Stomach (tissue), 9 donors: Measurements from ENCODE around the gene SLC1A2. TPM values are rescaled to one million over a fixed set of nuclear protein-coding genes. Genes with fewer than 3 reads are reported as not detected.

ENCODE experiments used
- DNase-seq, 2 donors: peaks; one replicate each; pipeline versions ENCODE4 v3.0.0 to v3.0.0-alpha.2; 2013 to 2019
- H3K27ac ChIP-seq, 5 donors: fragments of 200-600 bp in 4 of 5; sonication (generic) in 4 of 5; one replicate each; pipeline ENCODE4 v1.5.1; 2013 to 2019; ENCODE audit warnings: mild to moderate bottlenecking in 1 of 5, moderate library complexity in 1 of 5
- H3K27me3 ChIP-seq, 3 donors: fragments of 200-600 bp; sonication (generic); one replicate each; pipeline ENCODE4 v1.5.1; 2017 to 2019; ENCODE audit warnings: mixed run types in 1 of 3
- H3K36me3 ChIP-seq, 4 donors: fragments of 200-600 bp; sonication (generic); 1 replicate in 3 of 4; 2 replicates in 1 of 4; pipeline ENCODE4 v1.5.1; 2016 to 2019
- H3K4me1 ChIP-seq, 4 donors: fragments of 200-600 bp; sonication (generic); one replicate each; pipeline ENCODE4 v1.5.1; 2016 to 2019
- H3K4me3 ChIP-seq, 4 donors: fragments of 200-600 bp; sonication (generic) in 3 of 4; one replicate each; pipeline ENCODE4 v1.5.1; 2016 to 2019; ENCODE audit warnings: mild to moderate bottlenecking in 1 of 4
- H3K9me3 ChIP-seq, 4 donors: fragments of 200-600 bp; sonication (generic); one replicate each; pipeline ENCODE4 v1.5.1; 2016 to 2019
- EP300 ChIP-seq: sonication (generic); formaldehyde crosslinking; IDR thresholded peaks from one replicate; pipeline ENCODE4 v1.6.1; 2017; ENCODE audit warnings: antibody characterized with exemption
- POLR2A ChIP-seq, 4 donors: fragments of 450-650 bp; IDR thresholded peaks; one replicate each; pipeline ENCODE4 v1.6.1; 2016; ENCODE audit warnings: antibody characterized with exemption in 4 of 4, control low read depth in 2 of 4, mild to moderate bottlenecking in 1 of 4, moderate library complexity in 1 of 4
- POLR2AphosphoS5 ChIP-seq, 3 donors: sonication (generic); formaldehyde crosslinking; IDR thresholded peaks; one replicate each; pipeline ENCODE4 v1.6.1; 2016; ENCODE audit warnings: antibody characterized with exemption in 3 of 3
- WGBS, 5 donors: extraction: QIAGEN DNeasy Blood & Tissue Kit in 3 of 5; methylation state at CpG; one replicate each; pipeline versions ENCODE4 v1.1.5 to v1.1.7; 2013 to 2018; 5-methylcytosine and 5-hydroxymethylcytosine counted together
- intact Hi-C: fragments of 100-400 bp; cut with DNase I; formaldehyde crosslinking; loops from one replicate; pipeline ENCODE4 v1.15.1; 2023; ENCODE audit warnings: low total_unique reads
- polyA plus RNA-seq, 3 donors: library from polyadenylated mRNA; stranded (reverse); fragments of 200-250 nt; gene quantifications; one replicate each; pipeline ENCODE4 v1.2.3, GENCODE V29; 2013
- total RNA-seq, 5 donors: library from RNA; depleted of rRNA; stranded (reverse); fragments of >200 nt; gene quantifications; one replicate each; pipeline versions ENCODE4 v1.1.0 to v1.2.3, GENCODE V29; 2014 to 2016
- TF ChIP-seq, protein P1 (sequence below), 7 experiments: fragments of 450-650 bp in 4 of 7; fragments of 200-600 bp in 3 of 7; sonication (generic) in 3 of 7; IDR thresholded peaks; one replicate each; pipeline ENCODE4 v1.5.1; 2016 to 2019; ENCODE audit warnings: antibody characterized with exemption in 7 of 7, control low read depth in 2 of 7, mild to moderate bottlenecking in 1 of 7
- donor health status: healthy with polysubstance abuse.
- donor health status: Bipolar disorder and iron deficiency.
- donor health status: healthy.

SLC1A2 gene
- total and polyA plus RNA-seq, 8 donors: 1.3 to 13.4 (median 3.2) TPM; not detected in 1

DNA sequence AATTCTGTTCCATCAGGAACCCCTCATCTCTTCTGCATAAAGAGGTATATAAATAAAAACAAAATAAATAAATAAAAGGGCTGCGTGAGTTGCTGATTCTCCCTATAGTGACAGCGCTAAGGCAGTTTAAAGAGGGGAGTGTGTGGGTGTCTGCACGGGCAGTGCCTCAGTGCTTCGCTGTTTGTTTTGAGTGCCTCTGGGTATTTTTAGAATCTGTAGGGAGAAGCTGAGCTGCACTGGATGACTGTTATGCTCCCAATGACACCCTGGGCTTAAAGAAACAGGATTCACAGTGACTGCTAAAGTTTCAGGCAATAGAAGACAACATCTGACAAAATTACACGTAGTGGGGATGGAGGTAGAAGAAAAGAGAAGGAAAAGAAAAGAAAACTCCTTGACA, 38.8 kb downstream of the SLC1A2 start:
- no peak overlapping the region for H3K27ac ChIP-seq
- intact Hi-C loops: no loop called here
- H3K4me1 ChIP-seq: peaks cover 0 to 13% (median 0%) of the 10 kb centered on the region in 4 donors
- no peak for TF ChIP-seq POLR2AphosphoS5 (IDR thresholded peaks at IDR 0.05)
- TF ChIP-seq POLR2A (IDR thresholded peaks at IDR 0.05): no peak
- TF ChIP-seq, protein P1, sequence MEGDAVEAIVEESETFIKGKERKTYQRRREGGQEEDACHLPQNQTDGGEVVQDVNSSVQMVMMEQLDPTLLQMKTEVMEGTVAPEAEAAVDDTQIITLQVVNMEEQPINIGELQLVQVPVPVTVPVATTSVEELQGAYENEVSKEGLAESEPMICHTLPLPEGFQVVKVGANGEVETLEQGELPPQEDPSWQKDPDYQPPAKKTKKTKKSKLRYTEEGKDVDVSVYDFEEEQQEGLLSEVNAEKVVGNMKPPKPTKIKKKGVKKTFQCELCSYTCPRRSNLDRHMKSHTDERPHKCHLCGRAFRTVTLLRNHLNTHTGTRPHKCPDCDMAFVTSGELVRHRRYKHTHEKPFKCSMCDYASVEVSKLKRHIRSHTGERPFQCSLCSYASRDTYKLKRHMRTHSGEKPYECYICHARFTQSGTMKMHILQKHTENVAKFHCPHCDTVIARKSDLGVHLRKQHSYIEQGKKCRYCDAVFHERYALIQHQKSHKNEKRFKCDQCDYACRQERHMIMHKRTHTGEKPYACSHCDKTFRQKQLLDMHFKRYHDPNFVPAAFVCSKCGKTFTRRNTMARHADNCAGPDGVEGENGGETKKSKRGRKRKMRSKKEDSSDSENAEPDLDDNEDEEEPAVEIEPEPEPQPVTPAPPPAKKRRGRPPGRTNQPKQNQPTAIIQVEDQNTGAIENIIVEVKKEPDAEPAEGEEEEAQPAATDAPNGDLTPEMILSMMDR (IDR thresholded peaks at IDR 0.05): no peak
- no peak for TF ChIP-seq EP300
- WGBS, 5 donors: 57 to 75% (median 67%) methylated on average over 5 of the region's 5 CpGs
- no peak for DNase-seq
- H3K4me3 ChIP-seq: no peak overlapping the region
- H3K36me3 ChIP-seq: no peaks in the 10 kb centered on the region
- H3K27me3 ChIP-seq: no peaks in the 10 kb centered on the region
- no peaks in the 10 kb centered on the region for H3K9me3 ChIP-seq

DNA sequence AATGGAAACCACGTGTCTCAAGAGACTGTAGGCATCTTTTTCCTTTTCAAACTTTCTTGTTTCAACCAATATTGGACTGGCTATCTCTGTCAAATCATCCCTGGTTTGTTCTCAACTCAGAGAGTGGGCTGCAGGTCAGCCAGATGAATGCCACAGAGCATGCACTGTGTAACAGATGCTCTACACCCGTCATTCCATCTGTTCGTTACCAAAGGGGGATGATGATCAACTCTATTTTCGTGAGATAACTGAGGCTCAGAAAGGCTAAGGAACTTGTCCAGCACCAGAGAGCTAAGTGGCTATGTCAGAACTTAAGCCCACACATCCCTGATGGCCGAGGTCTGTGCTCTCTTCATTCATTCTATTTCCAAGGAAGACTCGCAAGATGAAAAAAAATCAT, 42.1 kb downstream of the SLC1A2 start:
- no peaks in the 10 kb centered on the region for H3K9me3 ChIP-seq
- H3K36me3 ChIP-seq: no peaks in the 10 kb centered on the region
- no peaks in the 10 kb centered on the region for H3K27me3 ChIP-seq
- DNase-seq: no peak
- 79 to 83% (median 82%) methylated on average over 6 of the region's 6 CpGs for WGBS, 5 donors
- intact Hi-C loops: no loop called here
- TF ChIP-seq POLR2AphosphoS5 (IDR thresholded peaks at IDR 0.05): no peak
- TF ChIP-seq, protein P1 (IDR thresholded peaks at IDR 0.05): no peak
- no peak for TF ChIP-seq POLR2A (IDR thresholded peaks at IDR 0.05)
- TF ChIP-seq EP300: no peak
- no peak overlapping the region for H3K4me3 ChIP-seq
- no peak overlapping the region for H3K27ac ChIP-seq
- peaks cover 0 to 23% (median 3%) of the 10 kb centered on the region in 4 donors for H3K4me1 ChIP-seq

DNA sequence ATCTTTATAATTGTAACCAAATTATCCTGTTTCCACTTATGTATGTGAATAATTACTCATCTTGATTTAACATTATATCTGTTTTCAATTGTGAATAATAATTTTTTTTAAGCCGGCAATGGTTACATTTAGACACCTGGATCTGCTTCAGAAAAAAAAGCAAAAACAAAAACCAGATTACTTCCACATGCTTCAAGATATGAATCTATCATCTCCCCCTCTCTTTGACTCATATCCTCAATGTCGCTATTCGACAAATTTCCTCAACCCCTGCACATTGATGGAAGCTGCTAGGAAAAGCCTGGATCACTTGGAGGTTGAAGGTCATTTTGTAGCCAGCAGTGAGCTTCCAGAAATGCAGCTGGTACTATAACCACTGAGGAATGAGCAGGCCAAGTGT, 42.7 kb downstream of the SLC1A2 start:
- TF ChIP-seq, protein P1 (IDR thresholded peaks at IDR 0.05): no peak
- TF ChIP-seq POLR2A (IDR thresholded peaks at IDR 0.05): no peak
- 74 to 90% (median 86%) methylated on average over 3 of the region's 3 CpGs for WGBS, 5 donors
- Histone ChIP-seq H3K36me3 (no peaks in the 10 kb centered on the region), H3K4me1 (peaks cover 0 to 23% (median 3%) of the 10 kb centered on the region in 4 donors), H3K9me3 (no peaks in the 10 kb centered on the region), H3K27ac (no peak overlapping the region), H3K4me3 (no peak overlapping the region), H3K27me3 (no peaks in the 10 kb centered on the region)
- DNase-seq: no peak
- intact Hi-C loops: no loop called here

DNA sequence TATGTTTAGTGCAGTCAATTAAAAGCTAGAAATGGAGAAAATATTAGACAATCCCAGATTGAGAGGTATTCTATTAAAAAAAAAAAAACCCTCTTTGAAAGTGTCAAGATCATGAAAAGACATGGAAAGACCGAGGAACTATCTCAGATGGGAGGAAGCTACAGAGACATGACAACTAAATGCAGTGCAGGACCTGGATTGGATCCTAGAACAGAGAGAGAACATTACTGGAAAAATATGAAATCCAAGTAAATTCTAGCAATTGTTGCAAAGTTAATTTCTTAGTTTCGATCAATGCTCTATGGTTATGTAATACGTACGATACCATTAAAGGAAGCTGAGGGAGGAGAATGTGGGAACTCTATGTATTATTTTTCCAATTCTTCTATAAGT, 43.2 kb downstream of the SLC1A2 start:
- intact Hi-C loops: no loop called here
- TF ChIP-seq, protein P1 (IDR thresholded peaks at IDR 0.05): no peak
- TF ChIP-seq EP300 (no peak), POLR2AphosphoS5 (IDR thresholded peaks at IDR 0.05) (no peak), POLR2A (IDR thresholded peaks at IDR 0.05) (no peak)
- H3K4me3 ChIP-seq: no peak overlapping the region
- H3K27me3 ChIP-seq: no peaks in the 10 kb centered on the region
- no peaks in the 10 kb centered on the region for H3K9me3 ChIP-seq
- no peaks in the 10 kb centered on the region for H3K36me3 ChIP-seq
- no peak overlapping the region for H3K27ac ChIP-seq
- 90 to 97% (median 95%) methylated on average over 4 of the region's 4 CpGs for WGBS, 5 donors
- H3K4me1 ChIP-seq: peaks cover 0 to 23% (median 3%) of the 10 kb centered on the region in 4 donors
- no peak for DNase-seq
